NB4 (cell line): ENCODE results near the gene TMEM156.

Source experiments
- MAX ChIP-seq: IDR thresholded peaks from 2 replicates; pipeline ENCODE4 v1.6.1; 2011; ENCODE audit warnings: low read depth, low read length
- MYC ChIP-seq: IDR thresholded peaks from 2 replicates; pipeline ENCODE4 v1.6.1; 2011; ENCODE audit warnings: low read depth, low read length
- POLR2A ChIP-seq: IDR thresholded peaks from 2 replicates; pipeline ENCODE4 v1.6.1; 2011; ENCODE audit warnings: mild to moderate bottlenecking; ENCODE audit not compliant: insufficient read length; ENCODE audit errors: extremely low read depth
- TF ChIP-seq, protein P1 (sequence below): IDR thresholded peaks from one replicate; pipeline ENCODE4 v1.5.1; 2012; ENCODE audit warnings: low read depth, low read length

- TF ChIP-seq, protein P1, sequence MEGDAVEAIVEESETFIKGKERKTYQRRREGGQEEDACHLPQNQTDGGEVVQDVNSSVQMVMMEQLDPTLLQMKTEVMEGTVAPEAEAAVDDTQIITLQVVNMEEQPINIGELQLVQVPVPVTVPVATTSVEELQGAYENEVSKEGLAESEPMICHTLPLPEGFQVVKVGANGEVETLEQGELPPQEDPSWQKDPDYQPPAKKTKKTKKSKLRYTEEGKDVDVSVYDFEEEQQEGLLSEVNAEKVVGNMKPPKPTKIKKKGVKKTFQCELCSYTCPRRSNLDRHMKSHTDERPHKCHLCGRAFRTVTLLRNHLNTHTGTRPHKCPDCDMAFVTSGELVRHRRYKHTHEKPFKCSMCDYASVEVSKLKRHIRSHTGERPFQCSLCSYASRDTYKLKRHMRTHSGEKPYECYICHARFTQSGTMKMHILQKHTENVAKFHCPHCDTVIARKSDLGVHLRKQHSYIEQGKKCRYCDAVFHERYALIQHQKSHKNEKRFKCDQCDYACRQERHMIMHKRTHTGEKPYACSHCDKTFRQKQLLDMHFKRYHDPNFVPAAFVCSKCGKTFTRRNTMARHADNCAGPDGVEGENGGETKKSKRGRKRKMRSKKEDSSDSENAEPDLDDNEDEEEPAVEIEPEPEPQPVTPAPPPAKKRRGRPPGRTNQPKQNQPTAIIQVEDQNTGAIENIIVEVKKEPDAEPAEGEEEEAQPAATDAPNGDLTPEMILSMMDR: no peak
- TF ChIP-seq POLR2A (no peak), MAX (no peak), MYC (no peak)
Observed at GRCh38 chr4:38968668-38969067, 63.5 kb downstream of the TMEM156 start.
